Measurements from ENCODE around the gene AUNIP. TPM values are rescaled to one million over a fixed set of nuclear protein-coding genes. Genes with fewer than 3 reads are reported as not detected.

AUNIP gene
- total and polyA plus RNA-seq, 2 donors (not counting 1 experiment from before 2014, with no cell fraction given) = 0.33 to 1.2 TPM

DNA sequence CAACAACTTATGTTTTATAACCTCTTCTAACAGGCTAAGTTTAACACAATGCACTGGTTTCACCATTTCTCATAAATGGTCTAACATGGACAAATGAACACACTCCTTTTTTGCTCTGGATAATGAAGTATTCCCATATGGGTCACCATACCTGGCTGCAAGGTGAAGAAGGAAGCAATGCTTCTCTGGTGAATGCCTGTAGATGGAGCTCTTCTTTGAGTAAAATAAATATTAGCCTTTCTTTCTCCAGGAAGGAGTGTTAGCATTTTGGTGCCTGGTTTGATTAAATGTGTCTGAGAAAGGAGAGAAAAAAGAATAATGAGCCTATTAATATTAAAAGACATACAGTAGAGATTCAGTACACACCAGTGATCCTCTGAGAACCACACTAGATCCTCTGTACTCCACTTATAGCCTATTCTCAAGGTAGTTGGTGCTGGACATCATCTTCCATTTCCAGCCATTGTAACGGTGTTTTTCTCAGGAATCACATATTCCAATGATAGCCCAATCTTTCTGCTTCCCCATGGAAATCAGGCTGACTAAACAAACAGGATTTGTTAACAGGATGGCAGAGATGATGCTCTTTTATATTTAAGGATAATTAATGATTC lies 21.9 kb downstream of the AUNIP start:
- H3K36me3 ChIP-seq (ENCODE audit: control insufficient read depth, insufficient read depth, low read length) = peaks cover 2% of the 10 kb centered on the region
- H3K4me1 ChIP-seq (ENCODE audit: control insufficient read depth, extremely low read depth, insufficient read depth, low read length) = no peaks in the 10 kb centered on the region
- no peak overlapping the region for H3K4me2 ChIP-seq (ENCODE audit: extremely low read depth, insufficient read depth, low read length)
- no peaks in the 10 kb centered on the region for H4K20me1 ChIP-seq (ENCODE audit: control insufficient read depth, extremely low read depth, insufficient read depth, low read length)
- DNase-seq (ENCODE audit: low read depth in 2 of 2) = peak in 1 of 2 donors; percentile 26
- H3K27ac ChIP-seq (ENCODE audit: insufficient read depth, low read length) = no peak overlapping the region
- H3K9ac ChIP-seq (ENCODE audit: insufficient read depth, low read length) = no peak overlapping the region
- H3K79me2 ChIP-seq (ENCODE audit: control insufficient read depth, insufficient read depth, low read length) = no peaks in the 10 kb centered on the region
- H3K4me3 ChIP-seq (replicated peaks in 1 of 4; ENCODE audit: control extremely low read depth in 1 of 4, insufficient read depth in 1 of 4, low read depth in 3 of 4, low read length in 4 of 4) = no peak overlapping the region
- no peaks in the 10 kb centered on the region for H3K9me3 ChIP-seq (ENCODE audit: control insufficient read depth, insufficient read depth, low read depth, low read length)
- TF ChIP-seq, protein P1, sequence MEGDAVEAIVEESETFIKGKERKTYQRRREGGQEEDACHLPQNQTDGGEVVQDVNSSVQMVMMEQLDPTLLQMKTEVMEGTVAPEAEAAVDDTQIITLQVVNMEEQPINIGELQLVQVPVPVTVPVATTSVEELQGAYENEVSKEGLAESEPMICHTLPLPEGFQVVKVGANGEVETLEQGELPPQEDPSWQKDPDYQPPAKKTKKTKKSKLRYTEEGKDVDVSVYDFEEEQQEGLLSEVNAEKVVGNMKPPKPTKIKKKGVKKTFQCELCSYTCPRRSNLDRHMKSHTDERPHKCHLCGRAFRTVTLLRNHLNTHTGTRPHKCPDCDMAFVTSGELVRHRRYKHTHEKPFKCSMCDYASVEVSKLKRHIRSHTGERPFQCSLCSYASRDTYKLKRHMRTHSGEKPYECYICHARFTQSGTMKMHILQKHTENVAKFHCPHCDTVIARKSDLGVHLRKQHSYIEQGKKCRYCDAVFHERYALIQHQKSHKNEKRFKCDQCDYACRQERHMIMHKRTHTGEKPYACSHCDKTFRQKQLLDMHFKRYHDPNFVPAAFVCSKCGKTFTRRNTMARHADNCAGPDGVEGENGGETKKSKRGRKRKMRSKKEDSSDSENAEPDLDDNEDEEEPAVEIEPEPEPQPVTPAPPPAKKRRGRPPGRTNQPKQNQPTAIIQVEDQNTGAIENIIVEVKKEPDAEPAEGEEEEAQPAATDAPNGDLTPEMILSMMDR (conservative IDR thresholded peaks at IDR 0.05 in 1 of 2, IDR thresholded peaks at IDR 0.05 in 1 of 2; ENCODE audit: low read depth in 1 of 2, low read length in 2 of 2) = peak; percentile 22 to 43
- TF ChIP-seq EZH2 (IDR thresholded peaks at IDR 0.05; ENCODE audit: low read length, missing control alignments) = no peak
- no peaks in the 10 kb centered on the region for H3K27me3 ChIP-seq (ENCODE audit: control insufficient read depth, insufficient read depth, low read length)
- no peak overlapping the region for H2AFZ ChIP-seq (ENCODE audit: low read length)

DNA sequence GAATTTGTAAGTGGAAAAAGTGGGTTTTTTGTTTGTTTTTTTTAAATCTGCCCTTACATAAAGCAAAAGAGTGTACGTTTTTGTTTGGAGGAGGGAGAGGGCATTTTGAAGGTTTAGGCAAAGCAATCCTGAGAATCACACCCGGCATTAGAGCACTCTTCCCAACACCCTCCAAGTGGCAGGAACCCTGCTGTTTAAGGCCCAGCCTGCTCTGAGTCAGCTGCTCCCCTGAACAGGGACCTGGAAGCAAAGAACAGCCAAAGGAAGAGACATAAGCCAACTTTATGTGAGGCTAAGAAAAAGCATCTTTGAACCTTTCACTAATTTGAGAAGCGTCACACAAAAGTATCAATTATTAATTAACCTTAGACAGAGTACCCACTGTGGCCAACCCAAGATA lies 22.6 kb downstream of the AUNIP start:
- Histone ChIP-seq H3K4me3 (replicated peaks in 1 of 4; ENCODE audit: control extremely low read depth in 1 of 4, insufficient read depth in 1 of 4, low read depth in 3 of 4, low read length in 4 of 4) (no peak overlapping the region), H3K4me2 (ENCODE audit: extremely low read depth, insufficient read depth, low read length) (no peak overlapping the region), H3K27ac (ENCODE audit: insufficient read depth, low read length) (no peak overlapping the region), H3K36me3 (ENCODE audit: control insufficient read depth, insufficient read depth, low read length) (peaks cover 7% of the 10 kb centered on the region), H3K79me2 (ENCODE audit: control insufficient read depth, insufficient read depth, low read length) (no peaks in the 10 kb centered on the region), H3K9me3 (ENCODE audit: control insufficient read depth, insufficient read depth, low read depth, low read length) (no peaks in the 10 kb centered on the region), H3K27me3 (ENCODE audit: control insufficient read depth, insufficient read depth, low read length) (no peaks in the 10 kb centered on the region), H2AFZ (ENCODE audit: low read length) (no peak overlapping the region), H4K20me1 (ENCODE audit: control insufficient read depth, extremely low read depth, insufficient read depth, low read length) (no peaks in the 10 kb centered on the region), H3K9ac (ENCODE audit: insufficient read depth, low read length) (no peak overlapping the region), H3K4me1 (ENCODE audit: control insufficient read depth, extremely low read depth, insufficient read depth, low read length) (no peaks in the 10 kb centered on the region)
- TF ChIP-seq EZH2 (IDR thresholded peaks at IDR 0.05; ENCODE audit: low read length, missing control alignments) = no peak
- TF ChIP-seq, protein P1 (conservative IDR thresholded peaks at IDR 0.05 in 1 of 2, IDR thresholded peaks at IDR 0.05 in 1 of 2; ENCODE audit: low read depth in 1 of 2, low read length in 2 of 2) = no peak
- DNase-seq (ENCODE audit: low read depth in 2 of 2) = no peak

DNA sequence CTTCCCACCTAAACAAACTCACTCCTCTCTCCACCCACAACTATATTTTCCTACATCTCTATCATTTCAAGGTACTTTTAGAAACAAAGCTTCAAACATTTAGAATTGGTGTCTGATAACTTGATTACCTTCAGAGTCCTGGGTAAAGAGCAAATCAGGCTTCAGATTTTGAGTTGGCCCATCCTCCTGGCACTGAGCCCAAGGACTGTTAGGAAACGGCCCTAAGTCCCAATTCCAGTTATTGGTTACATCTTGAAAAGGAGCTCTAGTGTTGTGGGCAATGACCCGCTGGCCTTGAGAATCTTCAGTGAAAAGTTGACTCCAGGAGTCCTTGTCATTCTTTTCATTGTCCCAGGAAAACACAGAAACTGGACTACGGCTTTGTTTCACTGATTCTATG lies 24.4 kb downstream of the AUNIP start:
- TF ChIP-seq, protein P1 (conservative IDR thresholded peaks at IDR 0.05 in 1 of 2, IDR thresholded peaks at IDR 0.05 in 1 of 2; ENCODE audit: low read depth in 1 of 2, low read length in 2 of 2) = no peak
- TF ChIP-seq EZH2 (IDR thresholded peaks at IDR 0.05; ENCODE audit: low read length, missing control alignments) = no peak
- Histone ChIP-seq H3K27me3 (ENCODE audit: control insufficient read depth, insufficient read depth, low read length) (no peaks in the 10 kb centered on the region), H3K4me1 (ENCODE audit: control insufficient read depth, extremely low read depth, insufficient read depth, low read length) (no peaks in the 10 kb centered on the region), H3K4me3 (replicated peaks in 1 of 4; ENCODE audit: control extremely low read depth in 1 of 4, insufficient read depth in 1 of 4, low read depth in 3 of 4, low read length in 4 of 4) (no peak overlapping the region), H4K20me1 (ENCODE audit: control insufficient read depth, extremely low read depth, insufficient read depth, low read length) (no peaks in the 10 kb centered on the region), H3K36me3 (ENCODE audit: control insufficient read depth, insufficient read depth, low read length) (peaks cover 13% of the 10 kb centered on the region), H3K79me2 (ENCODE audit: control insufficient read depth, insufficient read depth, low read length) (no peaks in the 10 kb centered on the region), H2AFZ (ENCODE audit: low read length) (no peak overlapping the region), H3K27ac (ENCODE audit: insufficient read depth, low read length) (no peak overlapping the region), H3K9me3 (ENCODE audit: control insufficient read depth, insufficient read depth, low read depth, low read length) (no peaks in the 10 kb centered on the region), H3K4me2 (ENCODE audit: extremely low read depth, insufficient read depth, low read length) (no peak overlapping the region), H3K9ac (ENCODE audit: insufficient read depth, low read length) (no peak overlapping the region)
- DNase-seq (ENCODE audit: low read depth in 2 of 2) = no peak
